ENCODE results near the gene TMC4.
"Not testable (repeated sequence)": the region's sequence is repeated elsewhere in the genome, so short reads cannot be mapped to it uniquely, and the experiment has no call there.

- not testable (repeated sequence) for TF ChIP-seq EZH2 (IDR thresholded peaks at IDR 0.05; ENCODE audit: low read length); CTCF (optimal IDR thresholded peaks at IDR 0.05 in 1 of 3, IDR thresholded peaks at IDR 0.05 in 1 of 3, conservative IDR thresholded peaks at IDR 0.05 in 1 of 3; ENCODE audit: extremely low read depth in 1 of 3, insufficient read depth in 2 of 3, low read length in 3 of 3)
Observed at GRCh38 chr19:54214217-54214616, 41.3 kb upstream of the TMC4 start.
